ENCODE measurements around the gene TAP1.

The TAP1 gene

DNA sequence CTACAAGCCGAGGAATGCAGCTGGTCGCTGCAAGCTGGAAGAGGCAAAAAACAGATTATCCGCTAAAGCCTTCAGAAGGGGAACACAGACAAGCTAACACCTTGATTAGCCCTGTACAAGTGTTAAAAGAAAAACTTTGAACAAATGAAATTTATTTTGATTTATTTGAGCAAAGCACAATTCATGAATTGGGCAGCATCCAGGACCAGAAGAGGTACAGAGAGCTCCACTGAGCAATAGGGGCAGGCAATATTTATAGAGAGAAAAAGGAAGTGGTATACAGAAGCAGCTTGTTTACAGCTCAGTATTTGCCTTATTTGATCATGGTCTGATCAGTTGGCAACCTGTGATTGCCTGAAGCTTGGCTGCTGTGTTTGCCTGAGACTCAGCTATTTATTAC, 54.3 kb downstream of the TAP1 start:
- DNase-seq (ENCODE audit: low spot score) = no peak

DNA sequence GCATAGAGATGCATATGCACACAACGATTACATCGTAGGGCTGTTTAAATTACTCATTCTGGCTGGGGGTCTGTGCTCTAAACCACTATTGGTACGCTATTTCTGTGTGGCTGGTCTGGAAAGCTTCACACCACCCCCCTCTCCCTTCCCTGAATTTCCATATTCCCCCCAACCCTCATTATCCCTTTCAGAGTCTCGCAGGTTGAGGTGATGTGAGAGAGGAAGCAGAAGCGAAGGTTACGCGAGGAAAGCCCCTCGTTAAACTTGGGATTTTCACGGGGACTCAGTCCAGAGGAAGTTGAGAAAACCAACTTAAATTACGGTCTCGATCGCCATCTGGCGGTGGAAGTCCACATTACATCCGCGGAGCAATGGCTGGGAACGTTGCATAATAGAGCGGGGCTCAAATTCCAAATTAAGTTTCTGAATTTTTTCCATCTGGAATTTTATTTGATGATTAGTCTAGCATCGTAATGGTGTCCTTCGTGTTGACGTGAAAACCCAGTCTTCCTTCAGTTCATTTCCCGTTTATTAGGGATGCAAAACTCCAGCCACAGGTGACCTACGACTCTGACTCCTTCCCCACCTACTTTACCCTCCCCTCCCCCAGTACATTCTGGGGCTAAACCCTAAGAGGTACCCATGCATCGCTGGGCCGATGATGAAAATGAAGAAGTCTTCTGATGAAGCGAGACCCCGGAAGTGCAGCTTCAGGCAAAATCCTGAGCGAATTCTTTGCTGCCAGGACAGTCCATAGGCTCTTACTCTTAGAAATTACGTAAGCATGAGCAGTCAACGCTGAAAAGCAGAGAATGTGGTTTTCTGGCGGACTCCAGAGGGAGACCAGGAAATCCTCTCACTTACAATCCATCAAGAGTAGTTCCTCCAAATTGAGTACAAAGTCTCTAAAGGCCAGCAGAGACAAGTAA, 56.4 kb downstream of the TAP1 start:
- peak; percentile 76 for DNase-seq (ENCODE audit: low spot score)

All from AG20443 (cell line).